ENCODE measurements around the gene INMT.

INMT gene

GRCh38 chr7:30771174-30771879 lies 19.4 kb downstream of the INMT start, which contains the start of gene MINDY4:
TSS of gene MINDY4 (plus strand) at chr7:30771417. CDS start at chr7:30771494, 77 bp downstream.
- peak within 1 kb of the TSS; percentile 74 for H3K27ac ChIP-seq (ENCODE audit: low read length)
- peak within 1 kb of the TSS; percentile 81; the same call in 1 of the 2 replicates for H2AFZ ChIP-seq (ENCODE audit: low read depth, low read length)
- H3K27me3 ChIP-seq (ENCODE audit: low read depth, low read length) = no peaks in the 10 kb centered on the region
- TF ChIP-seq EZH2phosphoT487 (IDR thresholded peaks at IDR 0.05; ENCODE audit: low read depth) = no peak
- TF ChIP-seq CTCF (IDR thresholded peaks at IDR 0.05; ENCODE audit: low read depth, low read length) = no peak
- no peaks in the 10 kb centered on the region for H4K20me1 ChIP-seq (ENCODE audit: insufficient read depth, low read length)
- H3K4me3 ChIP-seq (ENCODE audit: low read length) = peak within 1 kb of the TSS; percentile 100
- peak within 1 kb of the TSS; percentile 96 for H3K4me2 ChIP-seq (ENCODE audit: low read length)
- H3K9me3 ChIP-seq (ENCODE audit: insufficient read depth, low read length) = no peaks in the 10 kb centered on the region
- H3K79me2 ChIP-seq (ENCODE audit: low read length) = peaks cover 19% of the 10 kb centered on the region; the same call in 1 of the 2 replicates
- H3K4me1 ChIP-seq (ENCODE audit: low read length) = peaks cover 15% of the 10 kb centered on the region
- H3K9ac ChIP-seq (ENCODE audit: low read length) = peak within 1 kb of the TSS; percentile 97
- H3K36me3 ChIP-seq (replicated peaks; ENCODE audit: low read depth, low read length) = no peaks in the 10 kb centered on the region

- no peaks in the 10 kb centered on the region for H3K36me3 ChIP-seq (replicated peaks; ENCODE audit: low read depth, low read length)
- H2AFZ ChIP-seq (ENCODE audit: low read depth, low read length) = peak overlapping the region; percentile 53; the same call in 1 of the 2 replicates
- H3K27ac ChIP-seq (ENCODE audit: low read length) = peak overlapping the region; percentile 74
- H3K4me1 ChIP-seq (ENCODE audit: low read length) = peaks cover 15% of the 10 kb centered on the region
- no peak for TF ChIP-seq EZH2phosphoT487 (IDR thresholded peaks at IDR 0.05; ENCODE audit: low read depth)
- TF ChIP-seq CTCF (IDR thresholded peaks at IDR 0.05; ENCODE audit: low read depth, low read length) = no peak
- H4K20me1 ChIP-seq (ENCODE audit: insufficient read depth, low read length) = no peaks in the 10 kb centered on the region
- peak overlapping the region; percentile 96 for H3K4me2 ChIP-seq (ENCODE audit: low read length)
- H3K4me3 ChIP-seq (ENCODE audit: low read length) = peak overlapping the region; percentile 100
- H3K27me3 ChIP-seq (ENCODE audit: low read depth, low read length) = no peaks in the 10 kb centered on the region
- peak overlapping the region; percentile 97 for H3K9ac ChIP-seq (ENCODE audit: low read length)
- peaks cover 22% of the 10 kb centered on the region; the same call in 1 of the 2 replicates for H3K79me2 ChIP-seq (ENCODE audit: low read length)
- H3K9me3 ChIP-seq (ENCODE audit: insufficient read depth, low read length) = no peaks in the 10 kb centered on the region
Measured at GRCh38 chr7:30771880-30772425, 20.0 kb downstream of the INMT start.

GRCh38 chr7:30772984-30773383 lies 21.0 kb downstream of the INMT start:
- no peak overlapping the region for H2AFZ ChIP-seq (ENCODE audit: low read depth, low read length)
- TF ChIP-seq CTCF (IDR thresholded peaks at IDR 0.05; ENCODE audit: low read depth, low read length) = no peak
- TF ChIP-seq EZH2phosphoT487 (IDR thresholded peaks at IDR 0.05; ENCODE audit: low read depth) = no peak
- no peaks in the 10 kb centered on the region for H3K27me3 ChIP-seq (ENCODE audit: low read depth, low read length)
- H3K4me2 ChIP-seq (ENCODE audit: low read length) = peak overlapping the region; percentile 96; the same call in 1 of the 2 replicates
- H3K27ac ChIP-seq (ENCODE audit: low read length) = no peak overlapping the region
- H3K9me3 ChIP-seq (ENCODE audit: insufficient read depth, low read length) = no peaks in the 10 kb centered on the region
- H4K20me1 ChIP-seq (ENCODE audit: insufficient read depth, low read length) = no peaks in the 10 kb centered on the region
- no peak overlapping the region for H3K9ac ChIP-seq (ENCODE audit: low read length)
- H3K79me2 ChIP-seq (ENCODE audit: low read length) = peaks cover 22% of the 10 kb centered on the region; the same call in 1 of the 2 replicates
- H3K4me1 ChIP-seq (ENCODE audit: low read length) = peaks cover 15% of the 10 kb centered on the region
- H3K36me3 ChIP-seq (replicated peaks; ENCODE audit: low read depth, low read length) = no peaks in the 10 kb centered on the region
- H3K4me3 ChIP-seq (ENCODE audit: low read length) = no peak overlapping the region

GRCh38 chr7:30775992-30776391 lies 24.1 kb downstream of the INMT start:
- Histone ChIP-seq H3K27ac (ENCODE audit: low read length) (no peak overlapping the region), H3K4me2 (ENCODE audit: low read length) (no peak overlapping the region), H3K79me2 (ENCODE audit: low read length) (peaks cover 22% of the 10 kb centered on the region; the same call in 1 of the 2 replicates), H2AFZ (ENCODE audit: low read depth, low read length) (no peak overlapping the region), H4K20me1 (ENCODE audit: insufficient read depth, low read length) (no peaks in the 10 kb centered on the region), H3K4me3 (ENCODE audit: low read length) (no peak overlapping the region), H3K27me3 (ENCODE audit: low read depth, low read length) (no peaks in the 10 kb centered on the region), H3K9me3 (ENCODE audit: insufficient read depth, low read length) (no peaks in the 10 kb centered on the region), H3K36me3 (replicated peaks; ENCODE audit: low read depth, low read length) (no peaks in the 10 kb centered on the region), H3K9ac (ENCODE audit: low read length) (no peak overlapping the region), H3K4me1 (ENCODE audit: low read length) (peaks cover 9% of the 10 kb centered on the region)
- TF ChIP-seq EZH2phosphoT487 (IDR thresholded peaks at IDR 0.05; ENCODE audit: low read depth) = no peak
- TF ChIP-seq CTCF (IDR thresholded peaks at IDR 0.05; ENCODE audit: low read depth, low read length) = no peak

Data from OCI-LY3 (cell line).